B cell (primary cell): ENCODE measurements around the gene MTG2. TPM values are rescaled to one million over a fixed set of nuclear protein-coding genes. Genes with fewer than 3 reads are reported as not detected.

Experiments
- ATAC-seq: fragments of 200-7000 bp; cut with Tn5 transposase; one replicate; pipeline ENCODE4 v1.10.0; 2021; ENCODE audit warnings: low read depth, mild to moderate bottlenecking, moderate number of reproducible peaks, moderate library complexity
- CTCF ChIA-PET: fragments of 350-600 bp; sonication (Branson Sonifier 250); formaldehyde crosslinking; loops from one replicate; lab custom pipeline; 2021; ENCODE audit warnings: antibody characterized with exemption, inconsistent platforms; lab: Charles Lee
- POLR2A ChIA-PET: fragments of 350-600 bp; sonication (Branson Sonifier 250); formaldehyde crosslinking; loops from one replicate; lab custom pipeline; 2021; ENCODE audit warnings: antibody characterized with exemption; lab: Charles Lee
- DNase-seq: peaks from one replicate; pipeline ENCODE4 v3.0.0; 2013
- H2AFZ ChIP-seq: 2 replicates; pipeline ENCODE4 v1.6.1; 2012; ENCODE audit warnings: mild to moderate bottlenecking, low read depth, low read length; ENCODE audit not compliant: insufficient read depth, poor library complexity, severe bottlenecking
- H3K27ac ChIP-seq, 2 donors: 1 replicate in 1 of 2; 2 replicates in 1 of 2; pipeline ENCODE4 v1.5.1; 2012 to 2013; ENCODE audit warnings: low read length in 2 of 2, mild to moderate bottlenecking in 2 of 2, moderate library complexity in 1 of 2
- H3K27me3 ChIP-seq, 4 experiments: fragments of 200-600 bp in 1 of 4; sonication (generic) in 1 of 4; replicated peaks in 1 of 4; 1 replicate in 2 of 4; 2 replicates in 2 of 4; pipeline versions ENCODE4 v1.6.1 to v1.7.0; 2013 to 2016; ENCODE audit warnings: low read length in 3 of 4, mild to moderate bottlenecking in 2 of 4, mixed read lengths in 1 of 4, moderate library complexity in 1 of 4; ENCODE audit not compliant: insufficient read depth in 4 of 4, control insufficient read depth in 3 of 4; ENCODE audit errors: control extremely low read depth in 1 of 4
- H3K36me3 ChIP-seq, 2 experiments: replicated peaks in 1 of 2; 1 replicate in 1 of 2; 2 replicates in 1 of 2; pipeline versions ENCODE4 v1.6.1 to v1.7.1; 2013; ENCODE audit warnings: low read length in 1 of 2; ENCODE audit not compliant: insufficient read depth in 2 of 2, control insufficient read depth in 1 of 2; ENCODE audit errors: control extremely low read depth in 1 of 2, extremely low read depth in 1 of 2
- H3K4me1 ChIP-seq, 2 donors: fragments of 200-600 bp in 1 of 2; sonication (generic) in 1 of 2; 1 replicate in 1 of 2; 2 replicates in 1 of 2; pipeline versions ENCODE4 v1.5.1 to v1.6.1; 2013 to 2017; ENCODE audit warnings: low read length in 2 of 2; ENCODE audit not compliant: control insufficient read depth in 2 of 2, insufficient read depth in 2 of 2
- H3K4me2 ChIP-seq: replicated peaks from 2 replicates; pipeline ENCODE3; 2012; ENCODE audit warnings: mild to moderate bottlenecking, low read depth, low read length; ENCODE audit not compliant: poor library complexity, severe bottlenecking
- H3K4me3 ChIP-seq, 5 experiments: fragments of 200-600 bp in 1 of 5; sonication (generic) in 1 of 5; 1 replicate in 3 of 5; 2 replicates in 2 of 5; pipeline versions ENCODE4 v1.5.1 to v1.7.0; 2011 to 2016; ENCODE audit warnings: low read length in 4 of 5, mild to moderate bottlenecking in 4 of 5, low read depth in 2 of 5, control low read depth in 1 of 5, moderate library complexity in 1 of 5; ENCODE audit not compliant: insufficient read depth in 1 of 5; ENCODE audit errors: control extremely low read depth in 1 of 5, extremely low read depth in 1 of 5
- H3K79me2 ChIP-seq: fragments of 200-600 bp; sonication (generic); one replicate; pipeline ENCODE4 v1.6.0; 2016; ENCODE audit warnings: low read length; ENCODE audit not compliant: control insufficient read depth, insufficient read depth
- H3K9ac ChIP-seq: fragments of 200-600 bp; sonication (generic); 2 replicates; pipeline ENCODE4 v1.6.1; 2017; ENCODE audit warnings: mild to moderate bottlenecking, low read length, moderate library complexity
- H3K9me3 ChIP-seq, 3 donors: one replicate each; pipeline versions ENCODE4 v1.6.1 to v1.7.1; 2013; ENCODE audit warnings: low read length in 2 of 3; ENCODE audit not compliant: control insufficient read depth in 2 of 3, insufficient read depth in 1 of 3; ENCODE audit errors: control extremely low read depth in 1 of 3
- H4K20me1 ChIP-seq: 2 replicates; pipeline ENCODE4 v1.6.0; 2012; ENCODE audit warnings: mild to moderate bottlenecking, low read length; ENCODE audit not compliant: insufficient read depth, control insufficient read depth, poor library complexity, severe bottlenecking
- H3K27ac Mint-ChIP-seq: one replicate; pipeline ENCODE4 v1.8.0; 2021; ENCODE audit warnings: mixed read lengths
- H3K27me3 Mint-ChIP-seq: one replicate; pipeline ENCODE4 v1.8.0; 2021; ENCODE audit warnings: mixed read lengths
- H3K4me1 Mint-ChIP-seq: one replicate; pipeline ENCODE4 v1.8.0; 2021; ENCODE audit warnings: mixed read lengths
- H3K4me3 Mint-ChIP-seq: one replicate; pipeline ENCODE4 v1.8.0; 2021; ENCODE audit warnings: mixed read lengths
- H3K9me3 Mint-ChIP-seq: one replicate; pipeline ENCODE4 v1.8.0; 2022; ENCODE audit warnings: mixed read lengths; ENCODE audit not compliant: insufficient read depth
- CTCF ChIP-seq: fragments of 200-600 bp; IDR thresholded peaks from one replicate; pipeline ENCODE4 v1.8.0; 2022; ENCODE audit warnings: antibody characterized with exemption, mild to moderate bottlenecking
- EZH2 ChIP-seq: IDR thresholded peaks from 2 replicates; pipeline ENCODE4 v1.6.1; 2012; ENCODE audit warnings: borderline replicate concordance, low read depth, mild to moderate bottlenecking, moderate library complexity, low read length; ENCODE audit not compliant: insufficient read depth, poor library complexity, severe bottlenecking
- WGBS: methylation state at CpG from one replicate; pipeline ENCODE4 v1.1.5; 2013; ENCODE audit warnings: missing lambda C conversion rate; ENCODE audit not compliant: insufficient coverage; 5-methylcytosine and 5-hydroxymethylcytosine counted together
- intact Hi-C: fragments of 100-400 bp; cut with micrococcal nuclease; formaldehyde crosslinking; loops from one replicate; pipeline ENCODE4 v1.10.0; 2022
- polyA plus RNA-seq: library from polyadenylated mRNA; depleted of rRNA; stranded (reverse); fragments of >200 nt; gene quantifications from 2 replicates; pipeline ENCODE4 v1.2.3, GENCODE V29; 2012
- total RNA-seq, 2 donors: library from RNA; stranded (reverse); fragments of 120-200 nt in 1 of 2; gene quantifications; 1 replicate in 1 of 2; 2 replicates in 1 of 2; pipeline versions ENCODE4 v1.2.3 to v1.2.4, GENCODE V29; 2013 to 2022

The MTG2 gene
- total and polyA plus RNA-seq, 2 donors (not counting 1 experiment from before 2014, with no cell fraction given): 29.6 to 48.4 TPM

GRCh38 chr20:62186887-62187866 is 4.3 kb downstream of the MTG2 start:
- no peaks in the 10 kb centered on the region for H3K27me3 Mint-ChIP-seq
- H3K27ac ChIP-seq: no peak overlapping the region
- H3K4me1 Mint-ChIP-seq: peaks cover 36% of the 10 kb centered on the region
- ATAC-seq (no peak), DNase-seq (no peak)
- peaks cover 8 to 14% of the 10 kb centered on the region in 2 donors for H3K4me1 ChIP-seq
- peaks cover 4 to 25% of the 10 kb centered on the region in 2 experiments for H3K36me3 ChIP-seq
- no peaks in the 10 kb centered on the region for H3K9me3 ChIP-seq
- TF ChIP-seq EZH2: no peak
- POLR2A ChIA-PET: no interaction called here
- no peak overlapping the region for H3K9ac ChIP-seq
- no peak overlapping the region for H3K4me3 Mint-ChIP-seq
- no peak overlapping the region for H3K27ac Mint-ChIP-seq
- H3K79me2 ChIP-seq: peaks cover 80% of the 10 kb centered on the region
- H3K4me2 ChIP-seq: no peak overlapping the region
- no peak overlapping the region for H2AFZ ChIP-seq
- CTCF ChIA-PET: no interaction called here
- no peaks in the 10 kb centered on the region for H3K9me3 Mint-ChIP-seq
- 100% methylated on average over 8 of the region's 13 CpGs for WGBS
- intact Hi-C loops: no loop called here
- H3K4me3 ChIP-seq: no peak overlapping the region
- no peaks in the 10 kb centered on the region for H3K27me3 ChIP-seq
- H4K20me1 ChIP-seq: peaks cover 25% of the 10 kb centered on the region

- no peak overlapping the region for H2AFZ ChIP-seq
- H3K27ac ChIP-seq: no peak overlapping the region
- Mint-ChIP-seq H3K27me3 (no peaks in the 10 kb centered on the region), H3K4me3 (no peak overlapping the region), H3K4me1 (peaks cover 18% of the 10 kb centered on the region), H3K9me3 (no peaks in the 10 kb centered on the region), H3K27ac (no peak overlapping the region)
- no peak overlapping the region for H3K4me3 ChIP-seq
- H3K9me3 ChIP-seq: no peaks in the 10 kb centered on the region
- DNase-seq (no peak), ATAC-seq (no peak)
- intact Hi-C loops: no loop called here
- no peak for TF ChIP-seq EZH2
- TF ChIP-seq CTCF: no peak
- H3K9ac ChIP-seq: no peak overlapping the region
- no peaks in the 10 kb centered on the region for H3K27me3 ChIP-seq
- no peak overlapping the region for H3K4me2 ChIP-seq
- H4K20me1 ChIP-seq: peaks cover 26% of the 10 kb centered on the region
- H3K4me1 ChIP-seq: no peaks in the 10 kb centered on the region
- H3K79me2 ChIP-seq: peaks cover 58% of the 10 kb centered on the region
- WGBS: 96% methylated on average over 16 of the region's 25 CpGs
- POLR2A ChIA-PET: no interaction called here
- peaks cover 4 to 34% of the 10 kb centered on the region in 2 experiments for H3K36me3 ChIP-seq
- CTCF ChIA-PET: no interaction called here
Observed at GRCh38 chr20:62190639-62191411, 8.0 kb downstream of the MTG2 start.
